Endothelial cell (in vitro differentiated cells): ENCODE data around the gene RNF175. TPM values are rescaled to one million over a fixed set of nuclear protein-coding genes. Genes with fewer than 3 reads are reported as not detected.

Source experiments
- DNase-seq: peaks from one replicate; pipeline ENCODE4 v3.0.0; 2021; ENCODE audit warnings: low spot score
- H3K27ac Mint-ChIP-seq: one replicate; pipeline ENCODE4 v1.8.0; 2021; ENCODE audit warnings: mixed read lengths, inconsistent platforms; ENCODE audit not compliant: unreplicated experiment
- H3K27me3 Mint-ChIP-seq: one replicate; pipeline ENCODE4 v1.8.0; 2021; ENCODE audit warnings: mild to moderate bottlenecking, moderate library complexity, mixed read lengths, inconsistent platforms; ENCODE audit not compliant: unreplicated experiment
- H3K36me3 Mint-ChIP-seq: one replicate; pipeline ENCODE4 v1.8.0; 2021; ENCODE audit warnings: mild to moderate bottlenecking, low read depth, mixed read lengths, inconsistent platforms; ENCODE audit not compliant: unreplicated experiment
- H3K4me1 Mint-ChIP-seq: one replicate; pipeline ENCODE4 v1.8.0; 2021; ENCODE audit warnings: mild to moderate bottlenecking, mixed read lengths, inconsistent platforms; ENCODE audit not compliant: unreplicated experiment
- H3K4me3 Mint-ChIP-seq: one replicate; pipeline ENCODE4 v1.8.0; 2021; ENCODE audit warnings: mild to moderate bottlenecking, mixed read lengths, inconsistent platforms; ENCODE audit not compliant: unreplicated experiment
- H3K9me3 Mint-ChIP-seq: one replicate; pipeline ENCODE4 v1.8.0; 2021; ENCODE audit warnings: mixed read lengths, inconsistent platforms; ENCODE audit not compliant: unreplicated experiment
- total RNA-seq: library from RNA; stranded (reverse); fragmentation: NEBNext Ultra II Directional; extraction: Animal tissue kit (Norgen Biotek cat#: 25700); gene quantifications from one replicate; pipeline ENCODE4 v1.2.1, GENCODE V29; 2021; ENCODE audit not compliant: unreplicated experiment
- TF ChIP-seq, protein P1 (sequence below): fragments of 200-600 bp; sonication (generic); IDR thresholded peaks from one replicate; pipeline ENCODE4 v1.5.0; 2021; ENCODE audit warnings: antibody characterized with exemption; ENCODE audit not compliant: unreplicated experiment

Gene RNF175
- total RNA-seq, 1 donor from 2014 or later: 0.36 TPM

DNA sequence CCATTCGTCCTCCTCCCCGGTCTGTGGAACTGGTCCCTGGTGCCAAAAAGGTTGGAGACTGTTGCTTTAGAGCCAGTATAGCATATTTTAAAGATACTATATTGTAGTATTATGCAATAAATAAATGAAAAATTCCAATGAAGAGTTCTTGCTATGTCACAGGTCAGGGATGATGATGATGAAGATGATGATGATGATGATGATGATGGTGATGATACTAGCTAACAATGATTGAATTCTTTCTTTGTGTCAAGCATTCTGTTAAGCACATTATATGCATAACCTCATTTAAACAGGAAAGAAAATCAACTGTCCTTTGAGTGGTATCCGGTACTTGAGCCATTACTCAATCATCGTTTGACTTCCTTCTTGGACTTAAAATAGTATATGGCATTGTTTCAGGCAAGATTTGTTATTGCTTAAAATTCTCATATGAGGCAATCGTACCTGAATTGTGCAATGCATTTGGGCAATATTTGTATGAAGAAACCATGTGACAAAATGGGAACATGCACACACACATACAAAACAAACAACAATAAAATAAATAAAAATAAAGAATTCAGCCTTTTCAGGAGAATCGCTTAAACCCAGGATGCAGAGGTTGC is 98.5 kb downstream of the RNF175 start:
- Mint-ChIP-seq H3K36me3 (peaks cover 7% of the 10 kb centered on the region), H3K4me3 (no peak overlapping the region), H3K9me3 (peaks cover 4% of the 10 kb centered on the region), H3K27me3 (peaks cover 4% of the 10 kb centered on the region), H3K27ac (no peak overlapping the region), H3K4me1 (no peaks in the 10 kb centered on the region)
- TF ChIP-seq, protein P1, sequence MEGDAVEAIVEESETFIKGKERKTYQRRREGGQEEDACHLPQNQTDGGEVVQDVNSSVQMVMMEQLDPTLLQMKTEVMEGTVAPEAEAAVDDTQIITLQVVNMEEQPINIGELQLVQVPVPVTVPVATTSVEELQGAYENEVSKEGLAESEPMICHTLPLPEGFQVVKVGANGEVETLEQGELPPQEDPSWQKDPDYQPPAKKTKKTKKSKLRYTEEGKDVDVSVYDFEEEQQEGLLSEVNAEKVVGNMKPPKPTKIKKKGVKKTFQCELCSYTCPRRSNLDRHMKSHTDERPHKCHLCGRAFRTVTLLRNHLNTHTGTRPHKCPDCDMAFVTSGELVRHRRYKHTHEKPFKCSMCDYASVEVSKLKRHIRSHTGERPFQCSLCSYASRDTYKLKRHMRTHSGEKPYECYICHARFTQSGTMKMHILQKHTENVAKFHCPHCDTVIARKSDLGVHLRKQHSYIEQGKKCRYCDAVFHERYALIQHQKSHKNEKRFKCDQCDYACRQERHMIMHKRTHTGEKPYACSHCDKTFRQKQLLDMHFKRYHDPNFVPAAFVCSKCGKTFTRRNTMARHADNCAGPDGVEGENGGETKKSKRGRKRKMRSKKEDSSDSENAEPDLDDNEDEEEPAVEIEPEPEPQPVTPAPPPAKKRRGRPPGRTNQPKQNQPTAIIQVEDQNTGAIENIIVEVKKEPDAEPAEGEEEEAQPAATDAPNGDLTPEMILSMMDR: no peak
- DNase-seq: no peak

Other genes starting within 250 kb of the RNF175 start
- gene TLR2, start 75.7 kb downstream of the RNF175 start, total RNA-seq: not detected
- gene SFRP2, start 29.1 kb upstream of the RNF175 start, total RNA-seq: 4.1 TPM